Astrocyte (in vitro differentiated cells and primary cell): ENCODE data around the gene ANKRD11. TPM values are rescaled to one million over a fixed set of nuclear protein-coding genes. Genes with fewer than 3 reads are reported as not detected.
"Not testable (repeated sequence)": the region's sequence is repeated elsewhere in the genome, so short reads cannot be mapped to it uniquely, and the experiment has no call there.

ENCODE experiments used
- DNase-seq: peaks from one replicate; pipeline ENCODE4 v3.0.0-alpha.2; 2010; ENCODE audit warnings: low read depth
- FAIRE-seq: peaks from 2 replicates; lab custom pipeline; 2011; peaks lifted over from hg19 to GRCh38; lab: Jason Lieb, UNC
- H2AFZ ChIP-seq: 2 replicates; pipeline ENCODE4 v1.6.0; 2012; ENCODE audit warnings: low read depth, low read length, inconsistent platforms
- H3K27ac ChIP-seq: 2 replicates; pipeline ENCODE4 v1.5.1; 2011; ENCODE audit warnings: low read depth, low read length, inconsistent platforms
- H3K27me3 ChIP-seq: 2 replicates; pipeline ENCODE4 v1.6.0; 2011; ENCODE audit warnings: low read length, inconsistent platforms; ENCODE audit not compliant: insufficient read depth
- H3K36me3 ChIP-seq: 2 replicates; pipeline ENCODE4 v1.5.1; 2011; ENCODE audit warnings: low read length, inconsistent platforms; ENCODE audit not compliant: insufficient read depth
- H3K4me1 ChIP-seq: 2 replicates; pipeline ENCODE4 v1.5.1; 2011; ENCODE audit warnings: low read length, inconsistent platforms; ENCODE audit not compliant: insufficient read depth
- H3K4me2 ChIP-seq: 2 replicates; pipeline ENCODE4 v1.6.0; 2012; ENCODE audit warnings: low read length, inconsistent platforms
- H3K4me3 ChIP-seq: 2 replicates; pipeline ENCODE4 v1.5.1; 2011; ENCODE audit warnings: low read depth, mild to moderate bottlenecking, low read length, inconsistent platforms; ENCODE audit not compliant: insufficient read depth
- H3K79me2 ChIP-seq: 2 replicates; pipeline ENCODE4 v1.6.0; 2012; ENCODE audit warnings: mild to moderate bottlenecking, low read length, inconsistent platforms; ENCODE audit not compliant: insufficient read depth
- H3K9ac ChIP-seq: 2 replicates; pipeline ENCODE4 v1.6.0; 2012; ENCODE audit warnings: mild to moderate bottlenecking, low read length, inconsistent platforms
- H3K9me3 ChIP-seq: 2 replicates; pipeline ENCODE4 v1.5.1; 2012; ENCODE audit warnings: low read depth, mild to moderate bottlenecking, low read length, inconsistent platforms; ENCODE audit not compliant: insufficient read depth
- H4K20me1 ChIP-seq: 2 replicates; pipeline ENCODE4 v1.6.0; 2012; ENCODE audit warnings: low read length, inconsistent platforms; ENCODE audit not compliant: insufficient read depth
- H3K27ac Mint-ChIP-seq: one replicate; pipeline ENCODE4 v1.8.0; 2021; ENCODE audit warnings: mild to moderate bottlenecking, mixed read lengths; ENCODE audit not compliant: unreplicated experiment
- H3K27me3 Mint-ChIP-seq: one replicate; pipeline ENCODE4 v1.8.0; 2021; ENCODE audit warnings: low read depth, mixed read lengths; ENCODE audit not compliant: unreplicated experiment
- H3K36me3 Mint-ChIP-seq: one replicate; pipeline ENCODE4 v1.8.0; 2021; ENCODE audit warnings: low read depth, mixed read lengths; ENCODE audit not compliant: unreplicated experiment
- H3K4me1 Mint-ChIP-seq: one replicate; pipeline ENCODE4 v1.8.0; 2021; ENCODE audit warnings: low read depth, mixed read lengths; ENCODE audit not compliant: unreplicated experiment
- H3K4me3 Mint-ChIP-seq: one replicate; pipeline ENCODE4 v1.8.0; 2021; ENCODE audit warnings: mild to moderate bottlenecking, moderate library complexity, mixed read lengths; ENCODE audit not compliant: unreplicated experiment
- H3K9me3 Mint-ChIP-seq: one replicate; pipeline ENCODE4 v1.8.0; 2021; ENCODE audit warnings: mild to moderate bottlenecking, mixed read lengths; ENCODE audit not compliant: unreplicated experiment
- CTCF ChIP-seq: IDR thresholded peaks from 2 replicates; pipeline ENCODE4 v1.5.1; 2011; ENCODE audit warnings: low read depth, mild to moderate bottlenecking, inconsistent platforms, low read length, moderate library complexity; ENCODE audit not compliant: insufficient read depth
- EZH2 ChIP-seq: IDR thresholded peaks from 2 replicates; pipeline ENCODE4 v1.6.1; 2012; ENCODE audit warnings: mild to moderate bottlenecking, low read length, inconsistent platforms; ENCODE audit not compliant: insufficient read depth
- total RNA-seq: library from RNA; stranded (reverse); gene quantifications from 2 replicates; pipeline ENCODE4 v1.2.1, GENCODE V29; 2021

Gene ANKRD11
- total RNA-seq, 1 donor from 2014 or later = 213 TPM

GRCh38 chr16:89364606-89365005, 125.8 kb downstream of the ANKRD11 start:
- Mint-ChIP-seq H3K27me3 (no peaks in the 10 kb centered on the region), H3K9me3 (no peaks in the 10 kb centered on the region), H3K36me3 (peaks cover 15% of the 10 kb centered on the region), H3K4me3 (no peak overlapping the region), H3K27ac (peak overlapping the region; percentile 75), H3K4me1 (peaks cover 80% of the 10 kb centered on the region)
- TF ChIP-seq EZH2 = no peak
- no peak for TF ChIP-seq CTCF
- H3K4me2 ChIP-seq = peak overlapping the region; percentile 46
- peak overlapping the region; percentile 47 for H3K9ac ChIP-seq
- peaks cover 96% of the 10 kb centered on the region for H4K20me1 ChIP-seq
- DNase-seq (peak; percentile 50), FAIRE-seq (no peak)
- no peaks in the 10 kb centered on the region for H3K9me3 ChIP-seq
- H3K4me1 ChIP-seq = peaks cover 56% of the 10 kb centered on the region
- no peak overlapping the region for H2AFZ ChIP-seq
- peaks cover 7% of the 10 kb centered on the region for H3K36me3 ChIP-seq
- peaks cover 97% of the 10 kb centered on the region for H3K79me2 ChIP-seq
- H3K27ac ChIP-seq = peak overlapping the region; percentile 83
- no peaks in the 10 kb centered on the region for H3K27me3 ChIP-seq
- H3K4me3 ChIP-seq = no peak overlapping the region

GRCh38 chr16:89363621-89364393, 126.6 kb downstream of the ANKRD11 start:
- peaks cover 55% of the 10 kb centered on the region for H3K4me1 ChIP-seq
- Mint-ChIP-seq H3K9me3 (no peaks in the 10 kb centered on the region), H3K4me1 (peaks cover 78% of the 10 kb centered on the region), H3K36me3 (peaks cover 15% of the 10 kb centered on the region), H3K27me3 (no peaks in the 10 kb centered on the region), H3K27ac (peak overlapping the region; percentile 50), H3K4me3 (no peak overlapping the region)
- H3K27ac ChIP-seq = peak overlapping the region; percentile 83
- H3K4me2 ChIP-seq = peak overlapping the region; percentile 46
- H4K20me1 ChIP-seq = peaks cover 96% of the 10 kb centered on the region
- DNase-seq (peak; percentile 79), FAIRE-seq (no peak)
- H2AFZ ChIP-seq = no peak overlapping the region
- H3K9me3 ChIP-seq = no peaks in the 10 kb centered on the region
- no peaks in the 10 kb centered on the region for H3K27me3 ChIP-seq
- no peak overlapping the region for H3K4me3 ChIP-seq
- peaks cover 7% of the 10 kb centered on the region for H3K36me3 ChIP-seq
- peak overlapping the region; percentile 47 for H3K9ac ChIP-seq
- peaks cover 97% of the 10 kb centered on the region for H3K79me2 ChIP-seq
- TF ChIP-seq EZH2 = no peak
- TF ChIP-seq CTCF = no peak

GRCh38 chr16:89362540-89363223, 127.7 kb downstream of the ANKRD11 start:
- H3K27me3 Mint-ChIP-seq, H3K27me3 ChIP-seq, H3K4me2 ChIP-seq, H3K27ac ChIP-seq, H3K4me3 Mint-ChIP-seq, H2AFZ ChIP-seq, H3K9me3 Mint-ChIP-seq, H3K9me3 ChIP-seq, H3K36me3 ChIP-seq, H3K9ac ChIP-seq, FAIRE-seq, H3K4me3 ChIP-seq, DNase-seq: not testable (repeated sequence)
- peak overlapping the region; percentile 10 for H3K27ac Mint-ChIP-seq
- Histone ChIP-seq H3K79me2 (peaks cover 97% of the 10 kb centered on the region), H3K4me1 (peaks cover 53% of the 10 kb centered on the region), H4K20me1 (peaks cover 96% of the 10 kb centered on the region)
- H3K36me3 Mint-ChIP-seq = peaks cover 17% of the 10 kb centered on the region
- H3K4me1 Mint-ChIP-seq = peaks cover 78% of the 10 kb centered on the region
